Hepatocyte (in vitro differentiated cells): ENCODE data around the gene ZNF26. TPM values are rescaled to one million over a fixed set of nuclear protein-coding genes. Genes with fewer than 3 reads are reported as not detected.

ENCODE experiments used
- DNase-seq: peaks from one replicate; pipeline ENCODE4 v3.0.0-alpha.2; 2016; ENCODE audit warnings: low spot score
- H2AFZ ChIP-seq: fragments of 200-600 bp; sonication (generic); 2 replicates; pipeline ENCODE4 v1.6.0; 2016; ENCODE audit warnings: antibody characterized with exemption, mild to moderate bottlenecking
- H3K27ac ChIP-seq: fragments of 200-600 bp; sonication (generic); 2 replicates; pipeline ENCODE4 v1.5.1; 2016; ENCODE audit warnings: mild to moderate bottlenecking
- H3K27me3 ChIP-seq: fragments of 200-600 bp; sonication (generic); 2 replicates; pipeline ENCODE4 v1.6.1; 2016
- H3K36me3 ChIP-seq: fragments of 200-600 bp; sonication (generic); replicated peaks from 2 replicates; pipeline ENCODE4 v1.5.1; 2016; ENCODE audit warnings: low read depth; ENCODE audit not compliant: insufficient read depth
- H3K4me1 ChIP-seq: fragments of 200-600 bp; sonication (generic); 2 replicates; pipeline ENCODE4 v1.5.1; 2016; ENCODE audit warnings: mild to moderate bottlenecking, moderate library complexity; ENCODE audit not compliant: insufficient read depth
- H3K4me2 ChIP-seq: fragments of 200-600 bp; sonication (generic); 2 replicates; pipeline ENCODE4 v1.6.0; 2016
- H3K4me3 ChIP-seq: fragments of 200-600 bp; sonication (generic); 2 replicates; pipeline ENCODE4 v1.5.1; 2016; ENCODE audit warnings: mild to moderate bottlenecking
- H3K79me2 ChIP-seq: fragments of 200-600 bp; sonication (generic); 2 replicates; pipeline ENCODE4 v1.6.0; 2017; ENCODE audit warnings: mild to moderate bottlenecking
- H3K9me2 ChIP-seq: fragments of 200-600 bp; sonication (generic); replicated peaks from 2 replicates; pipeline ENCODE4 v1.6.0; 2017; ENCODE audit warnings: mild to moderate bottlenecking; ENCODE audit not compliant: insufficient read depth
- H3K9me3 ChIP-seq: fragments of 200-600 bp; sonication (generic); 2 replicates; pipeline ENCODE4 v1.5.1; 2016; ENCODE audit warnings: low read depth, mild to moderate bottlenecking
- H4K20me1 ChIP-seq: fragments of 200-600 bp; sonication (generic); 2 replicates; pipeline ENCODE4 v1.6.0; 2016; ENCODE audit warnings: mild to moderate bottlenecking; ENCODE audit not compliant: insufficient read depth, poor library complexity, severe bottlenecking
- CTCF ChIP-seq: fragments of 200-600 bp; sonication (generic); IDR thresholded peaks from 2 replicates; pipeline ENCODE4 v1.5.1; 2016; ENCODE audit warnings: antibody characterized with exemption, mild to moderate bottlenecking; ENCODE audit not compliant: poor library complexity
- EZH2 ChIP-seq: fragments of 200-600 bp; sonication (generic); IDR thresholded peaks from 2 replicates; pipeline ENCODE4 v1.6.1; 2016; ENCODE audit warnings: antibody characterized with exemption, mild to moderate bottlenecking, borderline replicate concordance
- EZH2phosphoT487 ChIP-seq: fragments of 200-600 bp; sonication (generic); IDR thresholded peaks from one replicate; pipeline ENCODE4 v1.6.1; 2018; ENCODE audit warnings: antibody characterized with exemption, mild to moderate bottlenecking, low read depth, moderate library complexity; ENCODE audit not compliant: unreplicated experiment, severe bottlenecking
- WGBS: methylation state at CpG from one replicate; pipeline ENCODE4 v1.1.6; 2016; ENCODE audit warnings: low lambda C conversion rate; ENCODE audit errors: missing lambda C conversion rate; 5-methylcytosine and 5-hydroxymethylcytosine counted together
- polyA plus RNA-seq: library from polyadenylated mRNA; unstranded; fragments of >200 nt; fragmentation: Nextera tagmentation; extraction: Ambion mirVana; gene quantifications from 2 replicates; pipeline ENCODE4 v1.2.1, GENCODE V29; 2016
- total RNA-seq: library from RNA; depleted of rRNA; stranded (reverse); fragments of >200 nt; gene quantifications from 2 replicates; pipeline ENCODE4 v1.2.3, GENCODE V29; 2014

ZNF26 gene
- total and polyA plus RNA-seq, 2 experiments from 2014 or later = 5.3 to 15.2 TPM

GRCh38 chr12:132949936-132950837 lies 36.0 kb upstream of the ZNF26 start:
- Histone ChIP-seq H3K27me3 (no peaks in the 10 kb centered on the region), H3K4me2 (no peak overlapping the region), H3K9me3 (peaks cover 40% of the 10 kb centered on the region), H4K20me1 (no peaks in the 10 kb centered on the region), H3K27ac (no peak overlapping the region), H3K79me2 (peaks cover 56% of the 10 kb centered on the region), H3K4me3 (no peak overlapping the region), H2AFZ (no peak overlapping the region), H3K9me2 (no peaks in the 10 kb centered on the region), H3K36me3 (no peaks in the 10 kb centered on the region), H3K4me1 (peaks cover 8% of the 10 kb centered on the region)
- TF ChIP-seq EZH2 = no peak
- no peak for TF ChIP-seq EZH2phosphoT487
- TF ChIP-seq CTCF = no peak
- WGBS = 98% methylated on average over 30 of the region's 30 CpGs
- DNase-seq = no peak

GRCh38 chr12:132950844-132951535 lies 35.2 kb upstream of the ZNF26 start:
- WGBS = 99% methylated on average over 27 of the region's 27 CpGs
- Histone ChIP-seq H3K79me2 (peaks cover 56% of the 10 kb centered on the region), H3K27ac (no peak overlapping the region), H3K9me3 (peaks cover 38% of the 10 kb centered on the region), H3K27me3 (no peaks in the 10 kb centered on the region), H3K36me3 (no peaks in the 10 kb centered on the region), H3K4me3 (no peak overlapping the region), H3K4me2 (no peak overlapping the region), H3K4me1 (peaks cover 8% of the 10 kb centered on the region), H2AFZ (no peak overlapping the region), H3K9me2 (no peaks in the 10 kb centered on the region), H4K20me1 (no peaks in the 10 kb centered on the region)
- TF ChIP-seq EZH2 (no peak), CTCF (no peak), EZH2phosphoT487 (no peak)
- no peak for DNase-seq

GRCh38 chr12:132951649-132952048 lies 34.5 kb upstream of the ZNF26 start:
- Histone ChIP-seq H4K20me1 (no peaks in the 10 kb centered on the region), H3K27ac (no peak overlapping the region), H3K27me3 (no peaks in the 10 kb centered on the region), H3K9me3 (peaks cover 31% of the 10 kb centered on the region), H3K36me3 (no peaks in the 10 kb centered on the region), H3K4me2 (no peak overlapping the region), H2AFZ (no peak overlapping the region), H3K9me2 (no peaks in the 10 kb centered on the region), H3K79me2 (peaks cover 59% of the 10 kb centered on the region), H3K4me1 (peaks cover 8% of the 10 kb centered on the region), H3K4me3 (no peak overlapping the region)
- DNase-seq = no peak
- WGBS = 97% methylated on average over 8 of the region's 8 CpGs
- TF ChIP-seq EZH2phosphoT487 (no peak), CTCF (no peak), EZH2 (no peak)
